Measurements from ENCODE around the gene KRT32. TPM values are rescaled to one million over a fixed set of nuclear protein-coding genes. Genes with fewer than 3 reads are reported as not detected.

The KRT32 gene
- total and polyA plus RNA-seq, 9 of the 15 experiments (the other 6 are each of a cell fraction or from before 2014, with no cell fraction given), result not detected

DNA sequence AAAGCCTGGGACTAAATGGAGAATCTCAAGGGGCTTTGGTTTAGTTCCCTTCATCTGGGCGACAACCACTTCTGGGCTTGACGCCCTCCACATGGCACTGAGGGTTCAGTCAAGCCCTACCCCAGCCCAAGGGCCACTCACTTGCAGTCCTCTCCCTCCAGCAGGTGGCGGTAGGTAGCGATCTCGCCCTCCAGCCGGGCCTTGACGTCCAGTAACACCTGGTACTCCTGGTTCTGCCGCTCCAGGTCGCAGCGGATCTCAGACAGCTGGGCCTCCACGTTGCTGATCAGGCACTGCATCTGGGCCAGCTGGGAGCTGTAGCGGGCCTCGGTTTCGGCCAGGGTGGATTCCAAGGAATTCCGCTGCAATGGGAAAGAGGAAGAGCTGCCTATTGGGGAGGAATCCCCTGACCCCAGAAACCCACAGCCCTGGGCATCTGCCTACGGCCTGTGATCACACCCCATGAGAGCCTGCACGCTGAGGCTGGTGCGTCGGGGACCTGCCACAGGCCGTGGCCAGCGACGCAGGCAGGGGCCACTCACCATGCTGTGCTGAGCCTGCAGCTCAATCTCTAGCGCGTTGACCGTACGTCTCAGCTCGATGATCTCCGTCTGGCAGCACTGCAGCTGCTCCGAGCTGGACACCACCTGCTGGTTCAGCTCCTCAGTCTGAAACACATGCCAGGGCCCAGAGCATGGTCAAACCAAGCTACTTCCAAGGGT is 19.8 kb upstream of the KRT32 start (continued):
- TF ChIP-seq RFX7 (CRISPR knock-in tag; IDR thresholded peaks at IDR 0.05), result no peak
- TF ChIP-seq, protein P1, sequence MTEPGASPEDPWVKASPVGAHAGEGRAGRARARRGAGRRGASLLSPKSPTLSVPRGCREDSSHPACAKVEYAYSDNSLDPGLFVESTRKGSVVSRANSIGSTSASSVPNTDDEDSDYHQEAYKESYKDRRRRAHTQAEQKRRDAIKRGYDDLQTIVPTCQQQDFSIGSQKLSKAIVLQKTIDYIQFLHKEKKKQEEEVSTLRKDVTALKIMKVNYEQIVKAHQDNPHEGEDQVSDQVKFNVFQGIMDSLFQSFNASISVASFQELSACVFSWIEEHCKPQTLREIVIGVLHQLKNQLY (CRISPR knock-in tag; conservative IDR thresholded peaks at IDR 0.05), result no peak
- no peak for TF ChIP-seq ADNP (tag; IDR thresholded peaks at IDR 0.05)
- no peak for TF ChIP-seq TCFL5 (CRISPR knock-in tag; conservative IDR thresholded peaks at IDR 0.05)
- TF ChIP-seq POLR3A (IDR thresholded peaks at IDR 0.05; ENCODE audit: borderline replicate concordance, extremely low read depth, insufficient read depth, insufficient read length), result no peak
- TF ChIP-seq, protein P2, sequence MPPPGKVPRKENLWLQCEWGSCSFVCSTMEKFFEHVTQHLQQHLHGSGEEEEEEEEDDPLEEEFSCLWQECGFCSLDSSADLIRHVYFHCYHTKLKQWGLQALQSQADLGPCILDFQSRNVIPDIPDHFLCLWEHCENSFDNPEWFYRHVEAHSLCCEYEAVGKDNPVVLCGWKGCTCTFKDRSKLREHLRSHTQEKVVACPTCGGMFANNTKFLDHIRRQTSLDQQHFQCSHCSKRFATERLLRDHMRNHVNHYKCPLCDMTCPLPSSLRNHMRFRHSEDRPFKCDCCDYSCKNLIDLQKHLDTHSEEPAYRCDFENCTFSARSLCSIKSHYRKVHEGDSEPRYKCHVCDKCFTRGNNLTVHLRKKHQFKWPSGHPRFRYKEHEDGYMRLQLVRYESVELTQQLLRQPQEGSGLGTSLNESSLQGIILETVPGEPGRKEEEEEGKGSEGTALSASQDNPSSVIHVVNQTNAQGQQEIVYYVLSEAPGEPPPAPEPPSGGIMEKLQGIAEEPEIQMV (tag; conservative IDR thresholded peaks at IDR 0.05; ENCODE audit: low read depth), result no peak
- no peak for TF ChIP-seq KDM5B (IDR thresholded peaks at IDR 0.05; ENCODE audit: insufficient replicate concordance, low read depth, low read length)
- no peak for TF ChIP-seq ZNF695 (CRISPR knock-in tag; IDR thresholded peaks at IDR 0.05)
- TF ChIP-seq RAD21 (CRISPR knock-in tag; conservative IDR thresholded peaks at IDR 0.05 in 1 of 2, IDR thresholded peaks at IDR 0.05 in 1 of 2), result peak; percentile 67 to 88
- no peak for TF ChIP-seq ATF1 (CRISPR knock-in tag; IDR thresholded peaks at IDR 0.05)
- TF ChIP-seq ATF1 (tag; IDR thresholded peaks at IDR 0.05), result no peak
- TF ChIP-seq, protein P3, sequence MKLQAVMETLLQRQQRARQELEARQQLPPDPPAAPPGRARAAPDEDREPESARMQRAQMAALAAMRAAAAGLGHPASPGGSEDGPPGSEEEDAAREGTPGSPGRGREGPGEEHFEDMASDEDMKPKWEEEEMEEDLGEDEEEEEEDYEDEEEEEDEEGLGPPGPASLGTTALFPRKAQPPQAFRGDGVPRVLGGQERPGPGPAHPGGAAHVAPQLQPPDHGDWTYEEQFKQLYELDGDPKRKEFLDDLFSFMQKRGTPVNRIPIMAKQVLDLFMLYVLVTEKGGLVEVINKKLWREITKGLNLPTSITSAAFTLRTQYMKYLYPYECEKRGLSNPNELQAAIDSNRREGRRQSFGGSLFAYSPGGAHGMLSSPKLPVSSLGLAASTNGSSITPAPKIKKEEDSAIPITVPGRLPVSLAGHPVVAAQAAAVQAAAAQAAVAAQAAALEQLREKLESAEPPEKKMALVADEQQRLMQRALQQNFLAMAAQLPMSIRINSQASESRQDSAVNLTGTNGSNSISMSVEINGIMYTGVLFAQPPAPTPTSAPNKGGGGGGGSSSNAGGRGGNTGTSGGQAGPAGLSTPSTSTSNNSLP (IDR thresholded peaks at IDR 0.05; ENCODE audit: borderline replicate concordance, low read depth, low read length), result no peak
- TF ChIP-seq, protein P4, sequence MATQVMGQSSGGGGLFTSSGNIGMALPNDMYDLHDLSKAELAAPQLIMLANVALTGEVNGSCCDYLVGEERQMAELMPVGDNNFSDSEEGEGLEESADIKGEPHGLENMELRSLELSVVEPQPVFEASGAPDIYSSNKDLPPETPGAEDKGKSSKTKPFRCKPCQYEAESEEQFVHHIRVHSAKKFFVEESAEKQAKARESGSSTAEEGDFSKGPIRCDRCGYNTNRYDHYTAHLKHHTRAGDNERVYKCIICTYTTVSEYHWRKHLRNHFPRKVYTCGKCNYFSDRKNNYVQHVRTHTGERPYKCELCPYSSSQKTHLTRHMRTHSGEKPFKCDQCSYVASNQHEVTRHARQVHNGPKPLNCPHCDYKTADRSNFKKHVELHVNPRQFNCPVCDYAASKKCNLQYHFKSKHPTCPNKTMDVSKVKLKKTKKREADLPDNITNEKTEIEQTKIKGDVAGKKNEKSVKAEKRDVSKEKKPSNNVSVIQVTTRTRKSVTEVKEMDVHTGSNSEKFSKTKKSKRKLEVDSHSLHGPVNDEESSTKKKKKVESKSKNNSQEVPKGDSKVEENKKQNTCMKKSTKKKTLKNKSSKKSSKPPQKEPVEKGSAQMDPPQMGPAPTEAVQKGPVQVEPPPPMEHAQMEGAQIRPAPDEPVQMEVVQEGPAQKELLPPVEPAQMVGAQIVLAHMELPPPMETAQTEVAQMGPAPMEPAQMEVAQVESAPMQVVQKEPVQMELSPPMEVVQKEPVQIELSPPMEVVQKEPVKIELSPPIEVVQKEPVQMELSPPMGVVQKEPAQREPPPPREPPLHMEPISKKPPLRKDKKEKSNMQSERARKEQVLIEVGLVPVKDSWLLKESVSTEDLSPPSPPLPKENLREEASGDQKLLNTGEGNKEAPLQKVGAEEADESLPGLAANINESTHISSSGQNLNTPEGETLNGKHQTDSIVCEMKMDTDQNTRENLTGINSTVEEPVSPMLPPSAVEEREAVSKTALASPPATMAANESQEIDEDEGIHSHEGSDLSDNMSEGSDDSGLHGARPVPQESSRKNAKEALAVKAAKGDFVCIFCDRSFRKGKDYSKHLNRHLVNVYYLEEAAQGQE (IDR thresholded peaks at IDR 0.05; ENCODE audit: borderline replicate concordance), result peak; percentile 86; the same call in 1 of the 2 replicates
- TF ChIP-seq, protein P4 (CRISPR knock-in tag; IDR thresholded peaks at IDR 0.05; ENCODE audit: low read depth), result no peak
- TF ChIP-seq ZNF165 (CRISPR knock-in tag; IDR thresholded peaks at IDR 0.05; ENCODE audit: borderline replicate concordance), result no peak
